GM10266 (cell line): ENCODE measurements around the gene MAP4K3.
"Not testable (repeated sequence)": the region's sequence is repeated elsewhere in the genome, so short reads cannot be mapped to it uniquely, and the experiment has no call there.

Source experiments
- DNase-seq: peaks from one replicate; pipeline ENCODE4 v3.0.0; 2012; ENCODE audit errors: extremely low spot score
- CTCF ChIP-seq: IDR thresholded peaks from 2 replicates; pipeline ENCODE4 v1.5.1; 2012; ENCODE audit warnings: mild to moderate bottlenecking, low read depth; ENCODE audit not compliant: control insufficient read depth, insufficient read depth; ENCODE audit errors: missing control alignments

The MAP4K3 gene

GRCh38 chr2:39338502-39338901, 98.6 kb downstream of the MAP4K3 start:
- no peak for DNase-seq
- no peak for TF ChIP-seq CTCF

GRCh38 chr2:39335930-39336329, 101.2 kb downstream of the MAP4K3 start:
- DNase-seq: no peak
- no peak for TF ChIP-seq CTCF

- no peak for TF ChIP-seq CTCF
- no peak for DNase-seq
Observed at GRCh38 chr2:39334978-39335377, 102.1 kb downstream of the MAP4K3 start.

GRCh38 chr2:39334529-39334928, 102.6 kb downstream of the MAP4K3 start:
- TF ChIP-seq CTCF: no peak

GRCh38 chr2:39326644-39327043, 110.4 kb downstream of the MAP4K3 start:
- no peak for TF ChIP-seq CTCF
- DNase-seq: no peak

More at GRCh38 chr2:39334529-39334928, 102.6 kb downstream of the MAP4K3 start:
- no peak for DNase-seq

- no peak for TF ChIP-seq CTCF
- DNase-seq: no peak
Observed at GRCh38 chr2:39325966-39326365, 111.1 kb downstream of the MAP4K3 start.

GRCh38 chr2:39321056-39322035, 115.7 kb downstream of the MAP4K3 start:
- DNase-seq: not testable (repeated sequence)
